Left colon (tissue), 2 donors: ENCODE results near the gene TULP3. TPM values are rescaled to one million over a fixed set of nuclear protein-coding genes. Genes with fewer than 3 reads are reported as not detected.

Experiments used
- total RNA-seq, 2 donors: library from RNA; stranded (reverse); fragmentation: NEBNext Ultra II Directional; extraction: Animal tissue kit (Norgen Biotek cat#: 25700); gene quantifications; one replicate each; pipeline ENCODE4 v1.2.1, GENCODE V29; 2021
- donor health status: DM: no; HTN: no; CAD: no.
- donor health status: DM: yes; HTN: yes; CAD: no.

The TULP3 gene
- total RNA-seq, 2 donors from 2014 or later, result 7.5 to 9.9 TPM

Other genes with a start within 250 kb of the TULP3 start
- gene FKBP4, start 95.9 kb upstream of the TULP3 start, total RNA-seq, result 10 to 100 TPM; 66.3 to 67.9 TPM
- gene ITFG2, start 78.2 kb upstream of the TULP3 start, total RNA-seq, result 10 to 100 TPM; 31.3 to 31.8 TPM
- 1 to 10 TPM; 1.2 to 1.8 TPM for gene NRIP2, start 55.9 kb upstream of the TULP3 start, total RNA-seq
- not detected for gene TEX52, start 33.9 kb upstream of the TULP3 start, total RNA-seq
- gene FOXM1, start 13.7 kb upstream of the TULP3 start, total RNA-seq, result 10 to 100 TPM in 1 of 2 donors, 1 to 10 TPM in 1; 6.5 to 19.8 TPM
- 10 to 100 TPM; 18.5 to 20.6 TPM for gene RHNO1, start 13.7 kb upstream of the TULP3 start, total RNA-seq
- gene TEAD4, start 68.5 kb downstream of the TULP3 start, total RNA-seq, result 1 to 10 TPM; 6.0 to 9.0 TPM
- gene TSPAN9, start 186.5 kb downstream of the TULP3 start, total RNA-seq, result 1 to 10 TPM; 7.1 to 9.6 TPM